ENCODE data around the gene CBR1.

DNA sequence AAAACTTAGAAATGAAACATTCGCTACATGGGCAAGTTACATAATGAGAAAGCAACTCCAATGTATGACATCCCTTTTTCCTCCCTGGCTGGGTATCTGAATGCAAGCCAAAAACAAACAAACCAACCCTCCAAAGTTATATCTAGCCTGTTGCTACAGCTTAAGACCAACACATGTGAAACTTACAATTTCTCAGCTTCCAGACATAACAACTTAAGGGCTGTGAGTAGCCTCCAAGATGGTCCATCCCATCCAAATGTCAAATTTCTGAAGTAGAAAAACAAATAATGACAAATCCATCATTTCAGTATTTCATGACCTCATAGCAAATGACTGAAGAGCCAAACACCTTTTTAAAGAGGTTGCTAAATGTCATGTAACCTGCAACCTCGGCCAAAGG is 29.4 kb upstream of the CBR1 start:
- TF ChIP-seq GABPA (tag; conservative IDR thresholded peaks at IDR 0.05; ENCODE audit: low read depth) (no peak), U2AF2 (optimal IDR thresholded peaks at IDR 0.05; ENCODE audit: low read depth, low read length) (no peak), RAD21 (CRISPR knock-in tag; conservative IDR thresholded peaks at IDR 0.05 in 1 of 2, IDR thresholded peaks at IDR 0.05 in 1 of 2) (no peak), MYC (IDR thresholded peaks at IDR 0.05; ENCODE audit: low read depth, low read length) (no peak), MYC (CRISPR knock-in tag; IDR thresholded peaks at IDR 0.05; ENCODE audit: borderline replicate concordance, low read depth) (no peak), ZNF583 (CRISPR knock-in tag; IDR thresholded peaks at IDR 0.05) (no peak), NFYB (IDR thresholded peaks at IDR 0.05; ENCODE audit: extremely low read depth, insufficient read length) (no peak), NCOA1 (IDR thresholded peaks at IDR 0.05; ENCODE audit: low read depth) (no peak), HCFC1 (IDR thresholded peaks at IDR 0.05; ENCODE audit: low read depth, low read length) (no peak)
- TF ChIP-seq, protein P1, sequence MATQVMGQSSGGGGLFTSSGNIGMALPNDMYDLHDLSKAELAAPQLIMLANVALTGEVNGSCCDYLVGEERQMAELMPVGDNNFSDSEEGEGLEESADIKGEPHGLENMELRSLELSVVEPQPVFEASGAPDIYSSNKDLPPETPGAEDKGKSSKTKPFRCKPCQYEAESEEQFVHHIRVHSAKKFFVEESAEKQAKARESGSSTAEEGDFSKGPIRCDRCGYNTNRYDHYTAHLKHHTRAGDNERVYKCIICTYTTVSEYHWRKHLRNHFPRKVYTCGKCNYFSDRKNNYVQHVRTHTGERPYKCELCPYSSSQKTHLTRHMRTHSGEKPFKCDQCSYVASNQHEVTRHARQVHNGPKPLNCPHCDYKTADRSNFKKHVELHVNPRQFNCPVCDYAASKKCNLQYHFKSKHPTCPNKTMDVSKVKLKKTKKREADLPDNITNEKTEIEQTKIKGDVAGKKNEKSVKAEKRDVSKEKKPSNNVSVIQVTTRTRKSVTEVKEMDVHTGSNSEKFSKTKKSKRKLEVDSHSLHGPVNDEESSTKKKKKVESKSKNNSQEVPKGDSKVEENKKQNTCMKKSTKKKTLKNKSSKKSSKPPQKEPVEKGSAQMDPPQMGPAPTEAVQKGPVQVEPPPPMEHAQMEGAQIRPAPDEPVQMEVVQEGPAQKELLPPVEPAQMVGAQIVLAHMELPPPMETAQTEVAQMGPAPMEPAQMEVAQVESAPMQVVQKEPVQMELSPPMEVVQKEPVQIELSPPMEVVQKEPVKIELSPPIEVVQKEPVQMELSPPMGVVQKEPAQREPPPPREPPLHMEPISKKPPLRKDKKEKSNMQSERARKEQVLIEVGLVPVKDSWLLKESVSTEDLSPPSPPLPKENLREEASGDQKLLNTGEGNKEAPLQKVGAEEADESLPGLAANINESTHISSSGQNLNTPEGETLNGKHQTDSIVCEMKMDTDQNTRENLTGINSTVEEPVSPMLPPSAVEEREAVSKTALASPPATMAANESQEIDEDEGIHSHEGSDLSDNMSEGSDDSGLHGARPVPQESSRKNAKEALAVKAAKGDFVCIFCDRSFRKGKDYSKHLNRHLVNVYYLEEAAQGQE (IDR thresholded peaks at IDR 0.05; ENCODE audit: borderline replicate concordance): no peak
- TF ChIP-seq, protein P1 (CRISPR knock-in tag; IDR thresholded peaks at IDR 0.05; ENCODE audit: low read depth): no peak

Measured in K562 (cell line).